Loucy (cell line): ENCODE measurements around the gene GPC5.
"Not testable (repeated sequence)": the region's sequence is repeated elsewhere in the genome, so short reads cannot be mapped to it uniquely, and the experiment has no call there.

Source experiments
- H2AFZ ChIP-seq: fragments of 200-600 bp; sonication (generic); 2 replicates; pipeline ENCODE4 v1.6.0; 2016; ENCODE audit warnings: antibody characterized with exemption, mild to moderate bottlenecking, low read length, moderate library complexity
- H3F3A ChIP-seq: fragments of 200-600 bp; 2 replicates; pipeline ENCODE4 v1.6.0; 2016; ENCODE audit warnings: antibody characterized with exemption, low read depth, mild to moderate bottlenecking
- H3K27me3 ChIP-seq: fragments of 200-600 bp; sonication (generic); 2 replicates; pipeline ENCODE4 v1.6.1; 2014; ENCODE audit warnings: low read length, mild to moderate bottlenecking; ENCODE audit not compliant: insufficient read depth, poor library complexity, severe bottlenecking
- H3K36me3 ChIP-seq: fragments of 200-600 bp; sonication (generic); 2 replicates; pipeline ENCODE4 v1.6.1; 2016; ENCODE audit warnings: low read length; ENCODE audit not compliant: insufficient read depth
- H3K4me1 ChIP-seq: fragments of 200-600 bp; sonication (generic); 2 replicates; pipeline ENCODE4 v1.5.1; 2014; ENCODE audit warnings: low read length, mild to moderate bottlenecking; ENCODE audit not compliant: insufficient read depth, poor library complexity, severe bottlenecking
- H3K4me2 ChIP-seq: fragments of 200-600 bp; sonication (generic); 2 replicates; pipeline ENCODE4 v1.6.0; 2014; ENCODE audit warnings: antibody characterized with exemption, low read length, low read depth, mild to moderate bottlenecking; ENCODE audit not compliant: poor library complexity, severe bottlenecking
- H3K4me3 ChIP-seq: fragments of 200-600 bp; sonication (generic); 2 replicates; pipeline ENCODE4 v1.5.1; 2014; ENCODE audit warnings: low read length, mild to moderate bottlenecking, mixed read lengths; ENCODE audit not compliant: poor library complexity, severe bottlenecking
- H3K79me2 ChIP-seq: fragments of 200-600 bp; sonication (generic); 2 replicates; pipeline ENCODE4 v1.6.1; 2014; ENCODE audit warnings: low read length; ENCODE audit not compliant: insufficient read depth
- H3K9ac ChIP-seq: fragments of 200-600 bp; sonication (generic); 2 replicates; pipeline ENCODE4 v1.6.0; 2014; ENCODE audit warnings: mild to moderate bottlenecking, low read depth, low read length, moderate library complexity; ENCODE audit not compliant: poor library complexity, severe bottlenecking
- H3K9me2 ChIP-seq: fragments of 200-600 bp; sonication (generic); replicated peaks from 2 replicates; pipeline ENCODE4 v1.6.1; 2016; ENCODE audit warnings: low read depth, low read length, mixed read lengths
- H3K9me3 ChIP-seq: fragments of 200-600 bp; sonication (generic); 2 replicates; pipeline ENCODE4 v1.6.1; 2014; ENCODE audit warnings: mild to moderate bottlenecking, antibody characterized with exemption, low read length, low read depth; ENCODE audit not compliant: insufficient read depth
- H4K20me1 ChIP-seq: fragments of 200-600 bp; sonication (generic); 2 replicates; pipeline ENCODE4 v1.6.0; 2014; ENCODE audit warnings: antibody characterized with exemption, low read length, mild to moderate bottlenecking; ENCODE audit not compliant: insufficient read depth, poor library complexity, severe bottlenecking
- CTCF ChIP-seq: fragments of 200-600 bp; sonication (generic); conservative IDR thresholded peaks from 2 replicates; pipeline ENCODE4 v1.5.1; 2014; ENCODE audit warnings: mild to moderate bottlenecking, antibody characterized with exemption, low read length
- EZH2phosphoT487 ChIP-seq: fragments of 200-600 bp; IDR thresholded peaks from 2 replicates; pipeline ENCODE4 v1.6.1; 2018; ENCODE audit warnings: antibody characterized with exemption, mild to moderate bottlenecking, moderate library complexity, borderline replicate concordance

GPC5 gene

GRCh38 chr13:91405240-91405639 lies 6.8 kb downstream of the GPC5 start:
- Histone ChIP-seq H3K36me3 (no peaks in the 10 kb centered on the region), H3K9me2 (no peaks in the 10 kb centered on the region), H3K4me2 (no peak overlapping the region), H3K79me2 (no peaks in the 10 kb centered on the region), H2AFZ (no peak overlapping the region), H3K4me3 (no peak overlapping the region), H4K20me1 (no peaks in the 10 kb centered on the region), H3K9me3 (no peaks in the 10 kb centered on the region), H3K9ac (no peak overlapping the region), H3K27me3 (no peaks in the 10 kb centered on the region), H3F3A (no peaks in the 10 kb centered on the region), H3K4me1 (no peaks in the 10 kb centered on the region)
- TF ChIP-seq CTCF (no peak), EZH2phosphoT487 (no peak)

GRCh38 chr13:91406619-91407018 lies 8.2 kb downstream of the GPC5 start:
- Histone ChIP-seq H3K4me3 (no peak overlapping the region), H3K4me1 (no peaks in the 10 kb centered on the region), H3K9me2 (no peaks in the 10 kb centered on the region), H2AFZ (no peak overlapping the region), H3F3A (no peaks in the 10 kb centered on the region), H3K4me2 (no peak overlapping the region), H3K79me2 (no peaks in the 10 kb centered on the region), H3K36me3 (no peaks in the 10 kb centered on the region), H3K9ac (no peak overlapping the region), H3K27me3 (no peaks in the 10 kb centered on the region), H4K20me1 (no peaks in the 10 kb centered on the region), H3K9me3 (no peaks in the 10 kb centered on the region)
- TF ChIP-seq CTCF = peak; percentile 71
- no peak for TF ChIP-seq EZH2phosphoT487

- Histone ChIP-seq H3F3A (no peaks in the 10 kb centered on the region), H3K4me3 (no peak overlapping the region)
Measured at GRCh38 chr13:91408971-91409370, 10.6 kb downstream of the GPC5 start.

DNA sequence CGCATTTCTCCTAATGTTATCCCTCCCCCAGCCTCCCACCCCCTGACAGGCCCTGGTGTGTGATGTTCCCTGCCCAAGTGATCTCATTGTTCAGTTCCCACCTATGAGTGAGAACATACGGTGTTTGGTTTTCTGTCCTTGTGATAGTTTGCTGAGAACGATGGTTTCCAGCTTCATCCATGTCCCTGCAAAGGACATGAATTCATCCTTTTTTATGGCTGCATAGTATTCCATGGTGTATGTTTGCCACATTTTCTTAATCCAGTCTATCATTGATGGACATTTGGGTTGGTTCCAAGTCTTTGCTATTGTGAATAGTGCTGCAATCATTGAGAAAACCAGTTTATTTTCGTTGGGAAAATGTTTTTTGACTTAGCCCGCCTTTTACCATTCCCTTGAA lies 18.2 kb downstream of the GPC5 start:
- H3F3A ChIP-seq, H3K27me3 ChIP-seq, H3K9me2 ChIP-seq, H3K4me2 ChIP-seq, H2AFZ ChIP-seq, H3K36me3 ChIP-seq, H4K20me1 ChIP-seq, H3K79me2 ChIP-seq, H3K9ac ChIP-seq, H3K4me1 ChIP-seq, H3K4me3 ChIP-seq, H3K9me3 ChIP-seq: not testable (repeated sequence)

More at GRCh38 chr13:91408971-91409370, 10.6 kb downstream of the GPC5 start:
- TF ChIP-seq CTCF (no peak), EZH2phosphoT487 (no peak)
- Histone ChIP-seq H3K36me3 (no peaks in the 10 kb centered on the region), H3K9me3 (no peaks in the 10 kb centered on the region), H3K4me1 (no peaks in the 10 kb centered on the region), H3K9ac (no peak overlapping the region), H3K27me3 (no peaks in the 10 kb centered on the region), H2AFZ (no peak overlapping the region), H3K4me2 (no peak overlapping the region), H3K9me2 (no peaks in the 10 kb centered on the region), H4K20me1 (no peaks in the 10 kb centered on the region), H3K79me2 (no peaks in the 10 kb centered on the region)
